Measurements from ENCODE around the gene RNF207. TPM values are rescaled to one million over a fixed set of nuclear protein-coding genes. Genes with fewer than 3 reads are reported as not detected.

Gene RNF207
- total RNA-seq, 1 donor from 2014 or later: 32.1 TPM

DNA sequence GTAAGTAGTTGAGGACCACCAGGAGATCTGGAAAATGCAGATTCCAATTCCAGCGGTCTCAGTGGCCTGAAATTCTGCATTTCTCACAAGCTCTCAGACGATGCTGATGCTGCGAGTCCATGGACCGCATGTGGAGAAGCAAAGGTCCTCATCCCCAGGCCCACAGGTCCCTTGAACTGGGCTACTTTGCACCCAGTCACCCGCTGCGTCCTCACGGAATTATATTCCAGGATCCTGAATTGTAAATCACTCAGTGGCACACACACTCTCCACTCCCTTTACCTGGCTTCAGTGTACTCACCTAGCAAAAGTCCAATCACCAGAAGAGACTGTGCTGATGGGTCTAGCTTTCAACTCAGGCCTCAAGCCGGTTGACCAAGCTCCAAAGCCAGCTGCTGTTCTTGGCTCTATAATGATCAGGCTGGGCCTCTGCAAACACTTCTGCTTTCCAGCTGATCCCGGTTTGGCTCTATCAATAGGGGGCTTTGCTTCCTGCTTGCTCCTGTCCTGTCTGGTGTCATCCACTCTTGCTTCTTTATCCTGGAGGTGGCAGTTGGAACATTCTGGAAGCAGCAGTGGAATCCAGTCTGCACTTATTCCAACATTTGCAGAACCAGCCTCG, 5.6 kb upstream of the RNF207 start:
- peak overlapping the region; percentile 78 for H3K4me3 ChIP-seq (ENCODE audit: low read depth, low read length)
- DNase-seq (ENCODE audit: low read depth): no peak
- no peak for TF ChIP-seq CTCF (conservative IDR thresholded peaks at IDR 0.05; ENCODE audit: low read depth, low read length)

DNA sequence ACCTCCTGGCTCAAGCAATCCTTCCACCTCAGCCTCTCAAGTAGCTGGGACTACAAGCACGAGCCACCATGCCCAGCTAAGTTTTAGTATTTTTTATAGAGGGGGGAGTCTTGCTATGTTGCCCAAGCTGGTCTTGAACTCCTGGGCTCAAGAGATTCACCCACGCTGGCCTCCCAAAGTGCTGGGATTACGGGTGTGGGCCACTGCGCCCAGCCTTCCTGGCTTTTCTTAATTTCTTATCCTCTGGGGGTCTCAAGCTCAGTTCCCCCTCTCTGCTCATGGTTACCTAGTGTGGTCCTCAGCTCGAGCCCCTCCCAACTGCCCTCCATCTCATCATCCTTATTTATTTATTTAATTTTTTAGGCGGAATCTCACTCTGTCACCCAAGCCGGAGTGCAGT, 3.7 kb upstream of the RNF207 start:
- DNase-seq (ENCODE audit: low read depth): no peak
- no peak overlapping the region for H3K4me3 ChIP-seq (ENCODE audit: low read depth, low read length)
- TF ChIP-seq CTCF (conservative IDR thresholded peaks at IDR 0.05; ENCODE audit: low read depth, low read length): no peak

GRCh38 chr1:6206520-6206855, 569 bp downstream of the RNF207 start:
- no peak for DNase-seq (ENCODE audit: low read depth)
- TF ChIP-seq CTCF (conservative IDR thresholded peaks at IDR 0.05; ENCODE audit: low read depth, low read length): no peak
- H3K4me3 ChIP-seq (ENCODE audit: low read depth, low read length): peak overlapping the region; percentile 90

DNA sequence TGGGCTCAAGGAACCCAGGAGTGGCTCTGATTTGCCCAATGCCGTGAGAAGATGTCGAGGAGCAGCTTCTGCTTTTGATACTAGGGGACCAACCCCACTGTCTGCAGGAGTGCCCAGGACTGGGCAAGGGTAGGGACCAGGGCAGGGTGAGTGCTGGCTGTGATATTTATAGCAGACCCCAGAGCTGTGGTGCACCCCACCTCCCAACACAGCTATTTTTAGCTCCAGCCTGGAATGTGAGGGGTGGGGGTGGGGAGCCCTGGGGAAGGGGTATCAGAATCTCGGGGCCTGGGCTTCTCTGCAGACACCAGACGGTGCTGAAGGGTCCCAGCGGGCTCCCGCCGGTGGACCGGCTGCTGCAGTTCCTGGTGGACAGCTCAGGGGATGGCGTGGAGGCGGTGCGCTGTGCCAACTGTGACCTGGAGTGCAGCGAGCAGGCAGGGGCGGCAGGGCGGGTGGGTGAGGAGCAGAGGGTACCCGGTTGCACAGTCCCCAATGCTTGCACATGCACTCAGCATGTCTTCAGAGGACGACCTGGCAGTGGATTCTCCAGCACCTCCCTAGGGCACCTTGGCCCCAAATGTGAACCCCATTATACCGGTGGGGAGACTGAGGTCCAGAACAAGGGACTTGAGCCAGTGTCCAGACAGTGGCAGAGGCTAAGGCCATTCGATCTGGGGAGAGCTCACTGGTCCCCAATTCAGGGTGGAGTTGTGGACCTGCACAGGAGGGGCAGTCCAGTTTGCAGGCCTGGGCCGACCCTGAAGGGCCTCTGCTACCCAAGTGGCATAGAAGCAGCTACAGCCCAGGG, 1.4 kb downstream of the RNF207 start:
- no peak for TF ChIP-seq CTCF (conservative IDR thresholded peaks at IDR 0.05; ENCODE audit: low read depth, low read length)
- no peak for DNase-seq (ENCODE audit: low read depth)
- peak overlapping the region; percentile 90 for H3K4me3 ChIP-seq (ENCODE audit: low read depth, low read length)

DNA sequence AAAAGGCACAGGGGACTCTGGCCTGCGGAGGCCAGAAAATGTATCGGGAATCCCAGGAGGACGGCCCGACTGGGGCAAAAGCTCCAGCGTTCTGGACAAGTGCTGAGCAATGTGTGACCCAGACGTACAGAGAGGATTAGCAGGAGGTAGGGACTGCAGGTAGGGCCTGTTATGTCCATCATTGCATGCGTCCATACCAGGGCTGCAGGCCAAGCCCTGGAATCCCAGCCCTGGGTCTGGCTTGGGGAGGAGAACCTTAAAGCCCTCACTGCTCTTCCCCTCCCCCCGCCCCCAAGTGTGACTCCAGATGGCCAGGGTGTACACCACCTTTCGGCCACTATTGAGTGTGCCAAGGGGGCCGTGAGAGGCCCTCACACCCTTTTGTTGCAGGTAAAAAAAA, 2.0 kb downstream of the RNF207 start:
- no peak for TF ChIP-seq CTCF (conservative IDR thresholded peaks at IDR 0.05; ENCODE audit: low read depth, low read length)

DNA sequence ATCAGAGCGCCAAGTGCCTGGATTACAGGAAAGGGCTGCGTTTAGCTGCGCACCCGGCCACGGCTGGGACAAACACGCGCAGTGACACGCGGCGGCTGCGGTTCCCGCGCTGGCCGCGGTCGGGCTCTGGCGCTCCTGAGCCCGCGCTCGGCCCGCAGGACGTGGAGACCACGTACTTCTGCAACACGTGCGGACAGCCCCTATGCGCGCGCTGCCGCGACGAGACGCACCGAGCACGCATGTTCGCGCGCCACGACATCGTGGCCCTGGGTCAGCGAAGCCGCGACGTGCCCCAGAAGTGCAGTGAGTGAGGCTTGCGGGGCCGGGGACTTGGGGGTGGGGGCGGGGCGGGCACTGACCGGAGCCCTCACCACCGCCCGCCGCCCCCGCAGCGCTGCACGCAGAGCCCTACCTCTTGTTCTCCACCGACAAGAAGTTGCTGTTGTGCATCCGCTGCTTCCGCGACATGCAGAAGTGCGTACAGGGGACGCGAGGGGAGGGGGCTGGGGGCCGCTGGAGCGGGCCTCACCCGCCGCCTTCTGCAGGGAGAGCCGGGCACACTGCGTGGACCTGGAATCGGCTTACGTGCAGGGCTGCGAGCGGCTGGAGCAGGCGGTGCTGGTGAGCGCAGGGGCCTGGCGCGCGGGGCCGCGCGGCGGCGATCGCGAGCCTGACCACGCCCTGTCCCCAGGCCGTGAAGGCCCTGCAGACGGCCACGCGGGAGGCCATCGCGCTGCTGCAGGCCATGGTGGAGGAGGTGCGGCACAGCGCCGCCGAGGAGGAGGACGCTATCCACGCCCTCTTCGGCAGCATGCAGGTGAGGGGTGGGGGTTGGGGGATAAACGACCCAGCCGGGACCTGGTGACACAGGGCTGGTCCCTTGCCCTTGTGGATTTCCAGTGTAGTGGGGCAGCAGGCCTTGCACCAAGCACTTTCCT, 3.1 kb downstream of the RNF207 start:
- no peak for DNase-seq (ENCODE audit: low read depth)

More for the DNA sequence above, 2.0 kb downstream of the RNF207 start:
- H3K4me3 ChIP-seq (ENCODE audit: low read depth, low read length): no peak overlapping the region
- no peak for DNase-seq (ENCODE audit: low read depth)

More for the DNA sequence above, 3.1 kb downstream of the RNF207 start:
- no peak overlapping the region for H3K4me3 ChIP-seq (ENCODE audit: low read depth, low read length)
- TF ChIP-seq CTCF (conservative IDR thresholded peaks at IDR 0.05; ENCODE audit: low read depth, low read length): no peak
